ENCODE data around the gene PIPOX. TPM values are rescaled to one million over a fixed set of nuclear protein-coding genes. Genes with fewer than 3 reads are reported as not detected.
A peak's percentile ranks its signal among the peaks of the same experiment; 100 is the strongest.

Gene PIPOX
- total and polyA plus RNA-seq, 2 of the 13 experiments (the other 11 are each of a cell fraction or from before 2014, with no cell fraction given) = 87.3 to 154 TPM

GRCh38 chr17:29005936-29006511, 36.9 kb upstream of the PIPOX start, which contains the start of gene SEZ6 (continued):
- TF ChIP-seq PAWR (CRISPR knock-in tag; IDR thresholded peaks at IDR 0.05; ENCODE audit: borderline replicate concordance) = no peak
- no peak for TF ChIP-seq HNF4A (CRISPR knock-in tag; IDR thresholded peaks at IDR 0.05)
- peak; percentile 58 for TF ChIP-seq ZFY (CRISPR knock-in tag; IDR thresholded peaks at IDR 0.05)
- TF ChIP-seq SOX6 (IDR thresholded peaks at IDR 0.05) = no peak
- 0 out of 2 replicates have a peak, but pooled peaks have one; percentile 25 for TF ChIP-seq SOX6 (CRISPR knock-in tag; IDR thresholded peaks at IDR 0.05)
- TF ChIP-seq AHR (CRISPR knock-in tag; IDR thresholded peaks at IDR 0.05) = peak; percentile 89; the same call in 1 of the 2 replicates
- TF ChIP-seq ZNF414 (CRISPR knock-in tag; IDR thresholded peaks at IDR 0.05) = 0 out of 2 replicates have a peak, but pooled peaks have one; percentile 41
- peak; percentile 71; the same call in 1 of the 2 replicates for TF ChIP-seq IRF9 (CRISPR knock-in tag; IDR thresholded peaks at IDR 0.05; ENCODE audit: borderline replicate concordance)
- peak; percentile 91; the same call in 1 of the 2 replicates for TF ChIP-seq KDM5B (CRISPR knock-in tag; IDR thresholded peaks at IDR 0.05; ENCODE audit: borderline replicate concordance)
- no peak for TF ChIP-seq RBM39 (IDR thresholded peaks at IDR 0.05; ENCODE audit: low read depth, low read length, poor library complexity, severe bottlenecking)
- TF ChIP-seq RBFOX2 (IDR thresholded peaks at IDR 0.05; ENCODE audit: low read depth, low read length) = no peak
- 0 out of 2 replicates have a peak, but pooled peaks have one; percentile 24 for TF ChIP-seq SIX1 (CRISPR knock-in tag; IDR thresholded peaks at IDR 0.05; ENCODE audit: borderline replicate concordance)
- peak; percentile 94 for TF ChIP-seq ZNF329 (CRISPR knock-in tag; IDR thresholded peaks at IDR 0.05; ENCODE audit: low read depth)
- TF ChIP-seq NFE2L2 (IDR thresholded peaks at IDR 0.05; ENCODE audit: low read length) = no peak
- peak; percentile 69 for TF ChIP-seq ZNF687 (CRISPR knock-in tag; IDR thresholded peaks at IDR 0.05)
- no peak for TF ChIP-seq ZNF17 (CRISPR knock-in tag; IDR thresholded peaks at IDR 0.05)
- no peak for TF ChIP-seq SMYD3 (CRISPR knock-in tag; IDR thresholded peaks at IDR 0.05)
- no peak for TF ChIP-seq ZNF44 (CRISPR knock-in tag; IDR thresholded peaks at IDR 0.05)
- peak; percentile 93 for TF ChIP-seq ZNF792 (CRISPR knock-in tag; IDR thresholded peaks at IDR 0.05)
- no peak for TF ChIP-seq STAT6 (CRISPR knock-in tag; IDR thresholded peaks at IDR 0.05; ENCODE audit: borderline replicate concordance)
- TF ChIP-seq CENPT (CRISPR knock-in tag; IDR thresholded peaks at IDR 0.05; ENCODE audit: low read depth) = no peak
- no peak for TF ChIP-seq MAFF (IDR thresholded peaks at IDR 0.05; ENCODE audit: low read depth, low read length)
- peak; percentile 95; the same call in 1 of the 2 replicates for TF ChIP-seq ZSCAN20 (CRISPR knock-in tag; IDR thresholded peaks at IDR 0.05; ENCODE audit: borderline replicate concordance)
